SKM-1 treated with dmso at 0.1 percent for 144 hours (cell line): Measurements from ENCODE around the gene AVL9.
"Not testable (repeated sequence)": the region's sequence is repeated elsewhere in the genome, so short reads cannot be mapped to it uniquely, and the experiment has no call there.

Source experiments
- DNase-seq: peaks from one replicate; lab custom pipeline; 2025; ENCODE audit not compliant: unreplicated experiment; lab: John Stamatoyannopoulos, UW

Gene AVL9

GRCh38 chr7:32495298-32496051 is at the start of gene AVL9:
TSS of gene AVL9 (plus strand) at chr7:32495489. CDS start at chr7:32495710, 221 bp downstream.
- DNase-seq = peak; percentile 93

- DNase-seq = no peak
These were observed 48.1 kb upstream of the AVL9 start for GRCh38 chr7:32447218-32447617.

DNA sequence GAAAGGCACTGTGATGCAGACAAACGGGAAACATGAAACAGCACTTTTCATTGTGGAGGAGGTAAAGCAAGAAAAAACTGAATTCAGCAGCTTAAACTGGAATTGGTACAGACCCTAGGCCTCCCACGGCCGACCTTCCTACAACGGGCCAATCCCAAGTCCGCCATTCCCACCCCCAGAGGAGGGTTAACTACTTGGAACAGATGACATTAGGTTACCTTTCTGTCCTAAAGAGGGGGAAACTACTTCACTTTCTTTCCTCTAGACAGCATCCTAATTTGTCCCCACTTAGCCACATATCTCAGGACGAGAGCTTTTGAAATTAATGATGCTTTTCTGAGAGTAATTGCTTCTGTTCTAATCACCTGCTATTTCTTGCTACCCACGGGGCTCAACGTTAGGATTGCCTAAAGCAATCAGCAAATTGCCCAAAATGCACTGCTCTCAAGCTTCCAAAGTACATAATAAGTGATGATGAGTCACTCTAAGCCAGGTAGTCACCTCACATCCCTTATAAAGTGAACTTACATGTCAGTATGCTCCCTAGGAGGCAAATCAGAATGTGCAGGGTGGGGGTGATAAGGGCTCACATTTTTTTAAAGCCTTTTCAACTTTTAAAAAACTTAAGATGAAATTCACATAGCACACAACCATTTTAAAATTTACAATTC is 41.8 kb upstream of the AVL9 start:
- no peak for DNase-seq

GRCh38 chr7:32458025-32458424 is 37.3 kb upstream of the AVL9 start:
- peak; percentile 42 for DNase-seq

GRCh38 chr7:32459788-32460187 is 35.5 kb upstream of the AVL9 start:
- DNase-seq = no peak

- DNase-seq = no peak
These were observed 33.8 kb upstream of the AVL9 start for GRCh38 chr7:32461484-32461883.

DNA sequence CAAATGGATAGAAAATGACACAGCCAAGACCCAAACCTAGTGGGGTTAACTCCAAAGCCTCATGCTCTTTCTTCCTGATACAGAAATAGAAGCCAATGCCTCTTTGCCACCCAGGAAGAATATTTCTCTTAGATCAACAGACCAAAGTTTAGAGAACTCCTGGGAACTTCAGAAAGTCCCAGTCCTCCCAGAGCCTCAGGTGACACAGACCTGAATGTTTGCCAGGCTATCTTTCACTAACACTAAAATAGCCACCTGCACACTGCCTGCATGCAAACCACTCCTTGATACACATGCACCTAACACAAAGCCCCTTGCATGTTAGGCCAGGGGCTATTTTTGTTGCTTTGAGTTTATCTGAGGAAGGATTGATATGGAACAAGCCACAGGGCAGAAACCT is 32.8 kb upstream of the AVL9 start:
- no peak for DNase-seq

DNA sequence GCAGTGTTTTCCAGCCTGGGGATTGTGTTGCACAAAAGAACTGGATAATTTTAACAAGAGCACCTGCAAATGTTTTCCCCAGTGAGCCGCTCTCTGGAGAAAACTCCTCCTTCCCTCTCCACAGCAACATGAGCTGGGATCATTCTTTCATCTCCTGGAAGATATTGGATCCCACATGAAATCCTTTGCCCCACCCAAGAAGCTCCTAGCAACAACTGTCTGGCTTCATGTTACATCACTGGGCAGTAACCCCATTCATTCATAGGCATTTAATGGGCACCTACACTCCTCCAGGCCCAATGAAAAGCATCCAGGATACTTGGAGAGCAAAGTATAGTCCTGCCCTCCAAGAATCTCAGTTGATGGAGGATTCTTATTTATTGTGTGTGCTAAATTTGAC is 32.3 kb upstream of the AVL9 start:
- DNase-seq = no peak

- DNase-seq = not testable (repeated sequence)
These were observed 30.5 kb upstream of the AVL9 start for GRCh38 chr7:32464641-32465416.

GRCh38 chr7:32470004-32470403 is 25.3 kb upstream of the AVL9 start:
- not testable (repeated sequence) for DNase-seq

DNA sequence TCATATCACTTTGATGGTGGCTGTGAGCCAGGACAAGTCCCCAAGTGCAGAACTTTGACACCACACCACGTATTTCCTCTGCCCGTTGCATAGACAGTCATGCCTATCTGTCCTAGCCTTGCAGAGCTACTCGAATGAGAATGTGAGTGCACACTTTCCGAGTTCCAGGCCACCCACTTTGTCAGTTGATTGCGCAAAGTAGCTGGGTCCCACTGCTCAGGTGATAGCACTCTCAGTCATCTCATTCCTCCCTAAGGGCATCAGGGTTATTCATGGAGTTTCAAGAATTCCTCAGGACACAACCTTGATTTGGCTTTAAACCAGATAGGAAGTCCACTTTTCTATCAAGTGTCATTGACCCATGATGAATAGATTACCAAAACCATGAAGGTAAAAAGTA is 24.4 kb upstream of the AVL9 start:
- no peak for DNase-seq

DNA sequence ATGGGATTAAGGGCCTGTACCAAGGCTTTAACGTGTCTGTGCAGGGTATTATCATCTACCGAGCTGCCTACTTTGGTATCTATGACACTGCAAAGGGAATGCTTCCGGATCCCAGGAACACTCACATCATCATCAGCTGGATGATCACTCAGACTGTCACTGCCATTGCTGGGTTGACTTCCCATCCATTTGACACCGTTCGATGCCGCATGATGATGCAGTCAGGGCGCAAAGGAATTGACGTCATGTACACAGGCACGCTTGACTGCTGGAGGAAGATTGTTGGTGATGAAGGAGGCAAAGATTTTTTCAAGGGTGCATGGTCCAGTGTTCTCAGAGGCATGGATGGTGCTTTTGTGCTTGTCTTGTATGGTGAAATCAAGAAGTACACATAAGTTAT is 23.3 kb upstream of the AVL9 start:
- no peak for DNase-seq

GRCh38 chr7:32474008-32474407 is 21.3 kb upstream of the AVL9 start:
- DNase-seq = no peak

GRCh38 chr7:32476816-32477648 is 18.3 kb upstream of the AVL9 start:
- DNase-seq = no peak

GRCh38 chr7:32477649-32477980 is 17.7 kb upstream of the AVL9 start:
- no peak for DNase-seq

- peak; percentile 31 for DNase-seq
These were observed 15.6 kb upstream of the AVL9 start for GRCh38 chr7:32479574-32480200.

DNA sequence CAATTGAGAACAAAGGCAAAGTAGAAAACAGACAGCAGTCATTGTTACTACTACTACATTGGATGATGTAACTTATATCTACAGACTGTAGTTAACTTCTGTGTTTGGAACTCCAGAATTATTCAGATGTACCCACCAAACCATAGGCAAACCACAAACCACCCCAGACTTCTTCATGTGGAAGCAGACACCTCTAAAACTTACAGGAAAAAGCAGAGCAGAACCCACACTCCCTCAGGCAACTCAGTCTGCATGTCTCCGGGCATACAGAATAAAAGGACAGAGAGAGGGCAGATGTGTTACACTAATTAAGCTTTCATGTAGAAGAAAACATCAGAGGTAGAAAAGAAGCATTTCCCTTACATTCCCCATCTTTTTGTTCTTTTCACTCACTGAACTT is 14.1 kb upstream of the AVL9 start:
- DNase-seq = no peak

DNA sequence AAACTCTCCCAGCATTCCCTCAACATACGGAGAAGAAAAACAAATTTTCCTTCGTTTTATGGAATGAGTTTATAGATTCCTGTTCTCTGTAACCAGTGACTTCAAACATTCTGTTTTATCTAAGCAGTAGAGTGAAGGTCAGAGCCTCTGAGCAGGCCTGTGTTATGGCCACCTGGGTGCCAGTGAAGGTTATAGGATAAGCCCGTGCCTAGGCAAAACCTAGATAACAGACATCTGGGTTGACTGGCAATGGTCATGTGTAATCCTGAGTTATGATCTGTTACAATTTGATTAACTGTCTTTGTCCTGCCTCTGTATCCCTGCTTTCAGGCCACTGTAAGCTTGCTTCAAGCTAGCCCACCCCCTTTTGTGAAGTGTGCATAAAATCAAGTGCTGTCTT is 13.4 kb upstream of the AVL9 start:
- no peak for DNase-seq

GRCh38 chr7:32489788-32490126 is 5.5 kb upstream of the AVL9 start:
- DNase-seq = no peak

DNA sequence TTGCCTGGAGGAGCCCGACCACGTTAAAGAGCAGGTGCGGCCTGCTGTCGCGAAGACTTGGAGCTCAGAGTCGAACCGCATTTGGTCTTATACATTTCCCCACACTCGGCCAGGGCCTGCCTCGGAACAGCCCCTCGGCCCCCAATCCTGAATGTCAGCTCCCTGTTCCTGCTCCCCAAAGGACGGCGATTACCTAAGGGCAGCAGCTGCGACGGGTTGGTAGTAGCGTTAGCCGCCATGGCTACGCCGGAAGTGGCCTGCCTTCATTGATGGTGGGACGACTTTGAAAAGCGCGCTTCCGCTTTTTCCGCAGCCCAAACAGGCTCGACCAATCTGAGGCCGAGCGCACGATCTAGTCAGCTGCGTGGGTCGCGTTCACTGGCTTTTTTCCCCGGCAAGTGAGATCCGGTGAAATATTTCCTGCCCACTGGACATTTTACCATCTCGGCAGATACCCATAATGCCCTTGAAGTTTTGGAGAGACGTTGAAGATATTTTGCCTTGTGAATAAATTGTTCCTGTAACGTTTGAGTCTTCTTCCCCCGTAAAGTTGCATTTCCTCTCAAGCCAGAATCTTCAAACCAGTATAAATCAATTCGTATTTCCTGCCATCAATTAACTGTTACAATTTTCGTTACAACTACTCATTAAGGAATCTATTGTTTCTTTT is 5.0 kb upstream of the AVL9 start, which contains the start of gene LSM5:
Gene LSM5 (minus strand): TSS at position 254 of the 670 bp plus-strand sequence. CDS start 15 bp downstream, at position 239.
- DNase-seq = peak; percentile 90
